T-cell (primary cell): ENCODE results near the gene RET. TPM values are rescaled to one million over a fixed set of nuclear protein-coding genes. Genes with fewer than 3 reads are reported as not detected.

Experiments used
- ATAC-seq, 4 experiments: fragments of 200-7000 bp in 3 of 4; fragments of 150-1000 bp in 1 of 4; cut with Tn5 transposase; replicated peaks in 1 of 4; 1 replicate in 3 of 4; 2 replicates in 1 of 4; pipeline ENCODE4 v1.10.0; 2021; ENCODE audit warnings: moderate library complexity in 3 of 4, mild to moderate bottlenecking in 2 of 4, moderate number of reproducible peaks in 1 of 4
- CTCF ChIA-PET, 2 donors: fragments of 300-600 bp; sonication (Branson Sonifier 250); formaldehyde crosslinking; loops; one replicate each; lab custom pipeline; 2022; ENCODE audit warnings: antibody characterized with exemption in 2 of 2; lab: Charles Lee
- POLR2A ChIA-PET, 2 donors: fragments of 300-600 bp; sonication (Branson Sonifier 250); formaldehyde crosslinking; loops; one replicate each; lab custom pipeline; 2022; ENCODE audit warnings: antibody characterized with exemption in 2 of 2; lab: Charles Lee
- DNase-seq, 35 experiments: peaks; one replicate each; pipeline versions ENCODE4 v3.0.0 to v3.0.0-alpha.2; 2013 to 2023
- H3K27ac ChIP-seq: one replicate; pipeline ENCODE4 v1.5.1; 2013; ENCODE audit warnings: low read length
- H3K27me3 ChIP-seq, 2 experiments: replicated peaks in 1 of 2; 1 replicate in 1 of 2; 2 replicates in 1 of 2; pipeline versions ENCODE4 v1.6.1 to v1.7.0; 2013; ENCODE audit warnings: low read length in 1 of 2, mixed read lengths in 1 of 2; ENCODE audit not compliant: control insufficient read depth in 2 of 2, insufficient read depth in 2 of 2; ENCODE audit errors: extremely low read depth in 1 of 2
- H3K36me3 ChIP-seq, 2 donors: 1 replicate in 1 of 2; 2 replicates in 1 of 2; pipeline versions ENCODE4 v1.6.1 to v1.7.0; 2013; ENCODE audit warnings: low read length in 1 of 2; ENCODE audit not compliant: control insufficient read depth in 2 of 2, insufficient read depth in 1 of 2; ENCODE audit errors: extremely low read depth in 1 of 2
- H3K4me1 ChIP-seq, 2 experiments: 1 replicate in 1 of 2; 2 replicates in 1 of 2; pipeline versions ENCODE4 v1.6.1 to v1.7.0; 2013; ENCODE audit warnings: low read length in 2 of 2, mixed read lengths in 1 of 2; ENCODE audit not compliant: insufficient read depth in 2 of 2, control insufficient read depth in 1 of 2; ENCODE audit errors: extremely low read depth in 1 of 2
- H3K4me3 ChIP-seq, 2 donors: 1 replicate in 1 of 2; 2 replicates in 1 of 2; pipeline versions ENCODE4 v1.5.1 to v1.7.0; 2013; ENCODE audit warnings: mild to moderate bottlenecking in 2 of 2, low read length in 1 of 2, moderate library complexity in 1 of 2; ENCODE audit not compliant: control insufficient read depth in 1 of 2; ENCODE audit errors: extremely low read depth in 1 of 2
- H3K9me3 ChIP-seq: 2 replicates; pipeline ENCODE4 v1.7.0; 2013
- H3K27ac Mint-ChIP-seq, 2 donors: one replicate each; pipeline ENCODE4 v1.8.0; 2020 to 2021; ENCODE audit warnings: mild to moderate bottlenecking in 2 of 2, mixed read lengths in 2 of 2
- H3K27me3 Mint-ChIP-seq, 2 donors: one replicate each; pipeline ENCODE4 v1.8.0; 2021 to 2022; ENCODE audit warnings: mixed read lengths in 2 of 2
- H3K36me3 Mint-ChIP-seq: one replicate; pipeline ENCODE4 v1.8.0; 2021; ENCODE audit warnings: mixed read lengths
- H3K4me1 Mint-ChIP-seq, 3 donors: one replicate each; pipeline ENCODE4 v1.8.0; 2020 to 2022; ENCODE audit warnings: mixed read lengths in 3 of 3, mild to moderate bottlenecking in 1 of 3
- H3K4me3 Mint-ChIP-seq, 3 donors: one replicate each; pipeline ENCODE4 v1.8.0; 2020 to 2022; ENCODE audit warnings: mild to moderate bottlenecking in 3 of 3, mixed read lengths in 3 of 3, moderate library complexity in 3 of 3
- H3K9me3 Mint-ChIP-seq, 3 donors: one replicate each; pipeline ENCODE4 v1.8.0; 2020 to 2022; ENCODE audit warnings: mixed read lengths in 3 of 3
- WGBS: methylation state at CpG from one replicate; pipeline ENCODE4 v1.1.5; 2013; ENCODE audit warnings: missing lambda C conversion rate; ENCODE audit not compliant: insufficient coverage; 5-methylcytosine and 5-hydroxymethylcytosine counted together
- total RNA-seq, 35 experiments: library from RNA in 6 of 35; stranded (reverse) in 6 of 35; fragments of 120-200 nt in 1 of 35; gene quantifications; one replicate each; pipeline versions ENCODE4 v1.2.1 to v1.2.4 and lab custom pipeline; 2013 to 2026

The RET gene
- under 1 TPM in 3 of 5 donors, not detected in 2; 0.13 to 0.25 (median 0.15) TPM for total RNA-seq
- total RNA-seq (2013), result 0.13 TPM
- 0 to 0.32 (median 0.06) reads per million in 29 experiments for total RNA-seq (lab: John Stamatoyannopoulos, UW)

GRCh38 chr10:43076876-43077420, at the start of gene RET:
Gene RET, plus strand, starts transcription at chr10:43077069. Its CDS starts 190 bp downstream, at chr10:43077259.
- H3K27ac ChIP-seq, result no peak within 1 kb of the TSS
- no peaks in the 10 kb centered on the region for H3K9me3 Mint-ChIP-seq
- CTCF ChIA-PET, result interaction anchor here in 1 of 2 donors (1.0 kb wide), 1 partner anchor 615 kb away, joined by 3 read pairs; no protein-coding TSS in a partner anchor
- POLR2A ChIA-PET, result no interaction called here
- DNase-seq, result peak in 1 of 35 experiments; percentile 2
- H3K36me3 ChIP-seq, result no peaks in the 10 kb centered on the region
- H3K27me3 Mint-ChIP-seq, result peaks cover 29 to 48% of the 10 kb centered on the region in 2 donors
- peak in 3 of 4 experiments; percentile 22 to 53 (median 36) for ATAC-seq
- under 1% methylated on average over 58 of the region's 78 CpGs for WGBS
- H3K9me3 ChIP-seq, result no peaks in the 10 kb centered on the region
- peak within 1 kb of the TSS; percentile 50 to 73 (median 57) for H3K4me3 Mint-ChIP-seq
- no peaks in the 10 kb centered on the region for H3K36me3 Mint-ChIP-seq
- peaks cover 0 to 12% (median 5%) of the 10 kb centered on the region in 3 donors for H3K4me1 Mint-ChIP-seq
- peaks cover 0 to 8% of the 10 kb centered on the region in 2 experiments for H3K4me1 ChIP-seq
- no peak within 1 kb of the TSS for H3K27ac Mint-ChIP-seq
- no peak within 1 kb of the TSS for H3K4me3 ChIP-seq
- H3K27me3 ChIP-seq, result peaks cover 0 to 67% of the 10 kb centered on the region in 2 experiments

- CTCF ChIA-PET, result no interaction called here
- H3K27ac ChIP-seq, result no peak overlapping the region
- peaks cover under 1 to 10% (median 5%) of the 10 kb centered on the region in 3 donors for H3K9me3 Mint-ChIP-seq
- no peaks in the 10 kb centered on the region for H3K4me1 ChIP-seq
- H3K27me3 Mint-ChIP-seq, result peaks cover 7 to 11% of the 10 kb centered on the region in 2 donors
- no peak overlapping the region for H3K4me3 ChIP-seq
- WGBS, result 79% methylated on average over 10 of the region's 11 CpGs
- peaks cover 0 to 20% of the 10 kb centered on the region in 2 experiments for H3K27me3 ChIP-seq
- no peak overlapping the region for H3K27ac Mint-ChIP-seq
- no peak for DNase-seq
- no peak for ATAC-seq
- POLR2A ChIA-PET, result no interaction called here
- H3K4me1 Mint-ChIP-seq, result peaks cover 0 to 5% (median 0%) of the 10 kb centered on the region in 3 donors
- no peak overlapping the region for H3K4me3 Mint-ChIP-seq
- no peaks in the 10 kb centered on the region for H3K36me3 Mint-ChIP-seq
- H3K9me3 ChIP-seq, result no peaks in the 10 kb centered on the region
- no peaks in the 10 kb centered on the region for H3K36me3 ChIP-seq
Measured at GRCh38 chr10:43027331-43027955, 49.4 kb upstream of the RET start.

- Histone ChIP-seq H3K27ac (no peak overlapping the region), H3K36me3 (no peaks in the 10 kb centered on the region), H3K4me1 (no peaks in the 10 kb centered on the region), H3K9me3 (no peaks in the 10 kb centered on the region), H3K27me3 (peaks cover 0 to 18% of the 10 kb centered on the region in 2 experiments), H3K4me3 (no peak overlapping the region)
- no peak overlapping the region for H3K27ac Mint-ChIP-seq
- no peak for ATAC-seq
- CTCF ChIA-PET, result no interaction called here
- 87% methylated on average over 6 of the region's 6 CpGs for WGBS
- peaks cover 0 to 5% (median 0%) of the 10 kb centered on the region in 3 donors for H3K4me1 Mint-ChIP-seq
- H3K9me3 Mint-ChIP-seq, result peaks cover 7 to 17% (median 12%) of the 10 kb centered on the region in 3 donors
- H3K4me3 Mint-ChIP-seq, result no peak overlapping the region
- peaks cover 6% of the 10 kb centered on the region in 2 donors for H3K27me3 Mint-ChIP-seq
- DNase-seq, result no peak
- POLR2A ChIA-PET, result no interaction called here
- no peaks in the 10 kb centered on the region for H3K36me3 Mint-ChIP-seq
Measured at GRCh38 chr10:43028143-43028542, 48.7 kb upstream of the RET start.

DNA sequence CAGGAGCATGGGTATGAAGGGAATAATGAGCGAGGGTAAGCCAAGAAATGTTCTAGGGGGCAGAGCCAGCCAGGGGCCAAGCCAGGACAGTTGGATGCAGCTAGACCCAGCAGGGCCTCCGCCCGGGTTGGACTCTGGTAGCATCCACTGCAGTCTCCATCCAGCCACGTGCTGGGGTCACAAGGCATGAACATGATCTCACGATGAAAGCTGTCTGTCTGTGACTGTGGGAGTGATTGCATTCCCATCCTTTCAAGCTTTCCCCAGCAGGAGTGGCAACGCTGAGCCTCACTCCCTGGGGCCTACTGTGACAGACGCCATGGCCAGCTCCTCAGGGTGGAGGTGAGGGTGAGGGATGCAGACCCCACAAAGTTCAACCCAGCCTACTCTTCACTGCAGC, 47.8 kb upstream of the RET start:
- Histone ChIP-seq H3K36me3 (no peaks in the 10 kb centered on the region), H3K27ac (no peak overlapping the region), H3K4me1 (no peaks in the 10 kb centered on the region), H3K27me3 (peaks cover 0 to 18% of the 10 kb centered on the region in 2 experiments), H3K4me3 (no peak overlapping the region), H3K9me3 (no peaks in the 10 kb centered on the region)
- ChIA-PET CTCF (no interaction called here), POLR2A (no interaction called here)
- Mint-ChIP-seq H3K9me3 (peaks cover 7 to 22% (median 14%) of the 10 kb centered on the region in 3 donors), H3K4me1 (peaks cover 0 to 5% (median 0%) of the 10 kb centered on the region in 3 donors), H3K4me3 (no peak overlapping the region), H3K27me3 (peaks cover 6% of the 10 kb centered on the region in 2 donors), H3K36me3 (no peaks in the 10 kb centered on the region), H3K27ac (no peak overlapping the region)
- WGBS, result 87% methylated on average over 3 of the region's 7 CpGs
- no peak for ATAC-seq
- DNase-seq, result no peak

GRCh38 chr10:43032613-43033012, 44.3 kb upstream of the RET start:
- Histone ChIP-seq H3K27ac (no peak overlapping the region), H3K27me3 (peaks cover 0 to 10% of the 10 kb centered on the region in 2 experiments), H3K9me3 (no peaks in the 10 kb centered on the region), H3K4me1 (no peaks in the 10 kb centered on the region), H3K36me3 (no peaks in the 10 kb centered on the region), H3K4me3 (no peak overlapping the region)
- WGBS, result no CpG with 5 or more reads among the region's 1 CpG
- ChIA-PET CTCF (no interaction called here), POLR2A (no interaction called here)
- Mint-ChIP-seq H3K27ac (no peak overlapping the region), H3K4me3 (no peak overlapping the region), H3K9me3 (peaks cover 7 to 25% (median 14%) of the 10 kb centered on the region in 3 donors), H3K36me3 (no peaks in the 10 kb centered on the region), H3K27me3 (peaks cover 0 to 4% of the 10 kb centered on the region in 2 donors), H3K4me1 (peaks cover 3 to 6% (median 4%) of the 10 kb centered on the region in 3 donors)
- DNase-seq, result no peak
- ATAC-seq, result no peak

DNA sequence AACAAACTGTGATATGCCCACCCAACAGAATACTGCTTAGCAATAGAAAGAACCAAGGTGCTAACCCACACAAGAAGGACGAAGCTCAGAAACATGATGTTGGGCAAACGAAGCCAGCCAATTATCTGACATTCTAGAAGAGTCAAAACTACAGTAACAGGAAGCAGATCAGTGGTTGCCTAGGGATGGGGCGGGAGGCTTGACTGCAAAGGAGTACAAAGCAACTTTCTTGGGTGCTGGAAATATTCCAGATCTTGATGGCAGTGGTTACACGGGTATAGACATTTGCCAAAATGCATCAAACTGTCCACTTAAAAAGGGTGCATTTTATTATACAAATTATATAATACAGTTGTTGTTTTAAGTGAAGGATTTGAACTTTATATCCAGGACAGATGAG, 41.1 kb upstream of the RET start:
- no peak overlapping the region for H3K27ac ChIP-seq
- no peak overlapping the region for H3K4me3 ChIP-seq
- ChIA-PET POLR2A (no interaction called here), CTCF (no interaction called here)
- no peaks in the 10 kb centered on the region for H3K36me3 Mint-ChIP-seq
- no peak for DNase-seq
- no CpG with 5 or more reads among the region's 4 CpGs for WGBS
- no peaks in the 10 kb centered on the region for H3K4me1 ChIP-seq
- peaks cover 0 to 4% of the 10 kb centered on the region in 2 donors for H3K27me3 Mint-ChIP-seq
- H3K36me3 ChIP-seq, result no peaks in the 10 kb centered on the region
- H3K4me1 Mint-ChIP-seq, result peaks cover 3 to 6% (median 4%) of the 10 kb centered on the region in 3 donors
- H3K4me3 Mint-ChIP-seq, result no peak overlapping the region
- H3K27ac Mint-ChIP-seq, result no peak overlapping the region
- no peak for ATAC-seq
- peaks cover 7 to 22% (median 11%) of the 10 kb centered on the region in 3 donors for H3K9me3 Mint-ChIP-seq
- no peaks in the 10 kb centered on the region for H3K9me3 ChIP-seq
- peaks cover 0 to 1% of the 10 kb centered on the region in 2 experiments for H3K27me3 ChIP-seq
